AG10803 (cell line): ENCODE measurements around the gene CYTIP.
"Not testable (repeated sequence)": the region's sequence is repeated elsewhere in the genome, so short reads cannot be mapped to it uniquely, and the experiment has no call there.

Experiments used
- DNase-seq: peaks from one replicate; pipeline ENCODE4 v3.0.0; 2010; ENCODE audit warnings: low read depth
- H3K4me3 ChIP-seq: 2 replicates; pipeline ENCODE4 v1.5.1; 2011; ENCODE audit warnings: mild to moderate bottlenecking, low read length, control low read depth
- CTCF ChIP-seq: conservative IDR thresholded peaks from 2 replicates; pipeline ENCODE4 v1.5.1; 2011; ENCODE audit warnings: mild to moderate bottlenecking, low read length, control low read depth, inconsistent platforms

CYTIP gene

GRCh38 chr2:157404363-157404762, 39.5 kb downstream of the CYTIP start:
- TF ChIP-seq CTCF = no peak
- no peak overlapping the region for H3K4me3 ChIP-seq
- DNase-seq = no peak

GRCh38 chr2:157402801-157403485, 40.9 kb downstream of the CYTIP start:
- not testable (repeated sequence) for H3K4me3 ChIP-seq, DNase-seq

- TF ChIP-seq CTCF = no peak
- H3K4me3 ChIP-seq = no peak overlapping the region
- no peak for DNase-seq
Observed at GRCh38 chr2:157395811-157396210, 48.1 kb downstream of the CYTIP start.

GRCh38 chr2:157394928-157395327, 49.0 kb downstream of the CYTIP start:
- DNase-seq = no peak
- TF ChIP-seq CTCF = no peak
- H3K4me3 ChIP-seq = no peak overlapping the region

- H3K4me3 ChIP-seq = no peak overlapping the region
- no peak for TF ChIP-seq CTCF
- DNase-seq = no peak
Observed at GRCh38 chr2:157393348-157393747, 50.5 kb downstream of the CYTIP start.

- TF ChIP-seq CTCF = no peak
- DNase-seq = no peak
- no peak overlapping the region for H3K4me3 ChIP-seq
Observed at GRCh38 chr2:157388827-157389226, 55.1 kb downstream of the CYTIP start.

- H3K4me3 ChIP-seq = no peak overlapping the region
- no peak for DNase-seq
- TF ChIP-seq CTCF = no peak
Observed at GRCh38 chr2:157386747-157387146, 57.1 kb downstream of the CYTIP start.

GRCh38 chr2:157386247-157386646, 57.6 kb downstream of the CYTIP start:
- TF ChIP-seq CTCF = no peak
- H3K4me3 ChIP-seq = no peak overlapping the region
- DNase-seq = no peak
